Stimulated activated CD8-positive, alpha-beta memory T cell treated with anti-CD3 and anti-CD28 coated beads, Interleukin-12 subunit alpha, Interleukin-12 subunit beta, amount 100 ng/mL, for 4 hours (primary cell): ENCODE results near the gene FUOM.

Source experiments
- DNase-seq: peaks from one replicate; pipeline ENCODE4 v3.0.0-alpha.2; 2020; ENCODE audit warnings: low read depth

The FUOM gene, protein sequence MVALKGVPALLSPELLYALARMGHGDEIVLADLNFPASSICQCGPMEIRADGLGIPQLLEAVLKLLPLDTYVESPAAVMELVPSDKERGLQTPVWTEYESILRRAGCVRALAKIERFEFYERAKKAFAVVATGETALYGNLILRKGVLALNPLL

GRCh38 chr10:133357285-133358161, at the start of gene FUOM:
Gene FUOM (minus strand): TSS chr10:133358019. CDS start chr10:133358007, 12 bp downstream.
- DNase-seq = peak; percentile 59

- no peak for DNase-seq
These were observed 48.2 kb upstream of the FUOM start for GRCh38 chr10:133405844-133406527.

- no peak for DNase-seq
These were observed 47.5 kb upstream of the FUOM start for GRCh38 chr10:133405272-133405671.

DNA sequence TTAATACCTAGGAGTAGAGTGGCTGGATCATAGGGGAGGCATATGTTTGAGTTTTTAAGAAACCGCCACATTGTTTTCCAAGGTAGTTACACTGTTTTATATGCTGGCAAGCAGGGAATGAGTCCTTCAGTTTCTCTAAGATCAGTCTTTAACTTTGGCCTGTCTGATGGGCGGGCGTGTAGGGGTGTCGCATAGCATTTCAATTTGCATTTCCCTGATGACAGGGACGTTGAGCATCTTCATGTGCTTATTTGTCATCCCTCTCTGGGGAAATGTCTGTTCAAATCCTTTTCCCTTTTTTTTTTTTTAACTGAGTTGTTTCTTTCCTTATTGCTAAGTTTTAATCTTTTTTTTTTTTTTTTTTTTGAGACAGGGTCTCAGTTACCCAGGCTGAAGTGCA, 46.0 kb upstream of the FUOM start:
- no peak for DNase-seq

GRCh38 chr10:133403359-133403758, 45.5 kb upstream of the FUOM start:
- no peak for DNase-seq

DNA sequence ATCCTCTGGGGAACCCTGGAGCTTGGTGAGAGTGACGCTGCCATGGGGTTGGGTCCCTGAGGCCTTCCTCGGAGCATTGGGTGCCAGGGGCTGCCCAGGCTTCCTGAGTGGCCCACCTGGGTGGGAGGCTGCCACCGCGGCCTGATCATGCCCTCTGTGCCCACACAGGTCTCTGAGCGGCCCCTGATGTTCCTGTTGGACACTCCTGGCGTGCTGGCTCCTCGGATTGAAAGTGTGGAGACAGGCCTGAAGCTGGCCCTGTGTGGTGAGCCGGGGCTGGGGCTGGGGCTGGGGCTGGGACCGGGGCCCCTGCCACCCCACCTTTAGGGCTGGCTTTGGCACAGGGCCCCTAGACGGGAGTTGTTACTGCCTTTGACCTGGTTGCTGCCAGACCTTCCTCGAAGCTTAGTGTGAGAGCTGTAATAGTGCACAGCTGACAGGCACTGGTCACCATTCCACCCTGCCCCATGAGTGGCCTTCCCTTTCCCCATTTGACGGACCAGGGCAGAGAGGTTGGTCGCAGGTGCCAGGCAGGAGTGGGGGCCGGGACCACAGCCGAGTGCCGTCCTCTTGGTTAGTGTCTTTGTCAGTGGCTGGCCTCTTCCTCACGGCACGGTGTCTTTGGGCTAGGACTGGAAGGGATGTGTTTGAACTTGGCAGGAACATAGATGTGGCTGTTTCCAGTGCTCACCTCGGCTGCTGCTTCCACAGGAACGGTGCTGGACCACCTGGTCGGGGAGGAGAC, 44.3 kb upstream of the FUOM start:
- DNase-seq = no peak

- no peak for DNase-seq
These were observed 43.7 kb upstream of the FUOM start for GRCh38 chr10:133401500-133401899.

GRCh38 chr10:133400624-133401424, 43.0 kb upstream of the FUOM start:
- DNase-seq = no peak

DNA sequence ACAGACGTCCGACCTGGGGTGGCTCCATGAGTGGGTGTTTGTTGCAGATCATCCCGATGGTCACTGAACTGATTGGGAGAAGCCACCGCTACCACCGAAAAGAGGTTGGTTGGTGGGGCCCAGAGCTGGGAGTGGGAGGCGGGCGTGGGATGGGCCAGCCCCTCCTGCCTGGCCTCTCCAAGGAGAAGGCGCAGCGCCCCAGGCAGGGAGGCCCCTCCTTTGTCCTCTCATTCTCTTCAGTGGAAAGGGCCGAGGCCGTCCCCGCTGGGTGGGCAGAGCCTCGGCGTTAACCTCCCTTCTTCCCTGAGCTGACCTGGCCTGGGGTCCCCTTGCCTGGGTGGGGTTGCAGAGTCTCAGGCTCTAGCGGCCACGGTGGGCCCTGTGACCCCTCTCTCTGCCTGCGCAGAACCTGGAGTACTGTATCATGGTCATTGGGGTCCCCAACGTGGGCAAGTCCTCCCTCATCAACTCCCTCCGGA, 41.3 kb upstream of the FUOM start:
- DNase-seq = no peak

GRCh38 chr10:133397938-133398337, 40.1 kb upstream of the FUOM start:
- DNase-seq = no peak

GRCh38 chr10:133396035-133396624, 38.3 kb upstream of the FUOM start:
- no peak for DNase-seq

- DNase-seq = no peak
These were observed 37.0 kb upstream of the FUOM start for GRCh38 chr10:133394801-133395221.

DNA sequence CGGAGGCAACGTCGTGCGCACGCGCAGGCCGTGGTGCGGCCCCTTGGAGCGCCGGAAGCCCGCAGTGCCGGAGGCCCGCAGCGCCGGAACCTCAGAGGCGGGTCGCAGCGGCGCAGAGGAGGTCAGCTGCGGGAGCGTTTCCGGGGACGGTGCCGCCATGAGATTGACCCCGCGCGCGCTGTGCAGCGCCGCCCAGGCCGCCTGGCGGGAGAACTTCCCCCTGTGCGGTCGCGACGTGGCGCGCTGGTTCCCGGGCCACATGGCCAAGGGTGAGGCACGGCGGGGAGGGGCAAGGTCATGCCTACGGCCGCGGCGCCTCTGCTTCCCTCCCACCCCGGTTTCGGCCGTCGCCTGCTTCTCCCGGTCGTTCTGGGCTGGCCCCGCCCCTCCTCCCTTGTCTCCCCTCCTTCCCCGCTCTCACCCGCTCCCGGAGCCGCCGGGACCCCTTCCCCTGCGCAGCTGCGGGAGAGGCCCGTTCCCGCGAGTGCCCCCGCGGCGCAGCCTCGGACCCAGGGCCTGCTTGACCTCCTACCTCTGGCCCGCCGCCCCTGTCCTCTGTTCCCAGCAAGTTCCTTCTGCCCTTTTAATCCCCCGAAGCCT, 36.3 kb upstream of the FUOM start, which contains the start of gene MTG1:
TSS of gene MTG1 (plus strand) at position 94 of the 600 bp plus-strand sequence. CDS start at position 158, 64 bp downstream.
- DNase-seq = peak; percentile 93

DNA sequence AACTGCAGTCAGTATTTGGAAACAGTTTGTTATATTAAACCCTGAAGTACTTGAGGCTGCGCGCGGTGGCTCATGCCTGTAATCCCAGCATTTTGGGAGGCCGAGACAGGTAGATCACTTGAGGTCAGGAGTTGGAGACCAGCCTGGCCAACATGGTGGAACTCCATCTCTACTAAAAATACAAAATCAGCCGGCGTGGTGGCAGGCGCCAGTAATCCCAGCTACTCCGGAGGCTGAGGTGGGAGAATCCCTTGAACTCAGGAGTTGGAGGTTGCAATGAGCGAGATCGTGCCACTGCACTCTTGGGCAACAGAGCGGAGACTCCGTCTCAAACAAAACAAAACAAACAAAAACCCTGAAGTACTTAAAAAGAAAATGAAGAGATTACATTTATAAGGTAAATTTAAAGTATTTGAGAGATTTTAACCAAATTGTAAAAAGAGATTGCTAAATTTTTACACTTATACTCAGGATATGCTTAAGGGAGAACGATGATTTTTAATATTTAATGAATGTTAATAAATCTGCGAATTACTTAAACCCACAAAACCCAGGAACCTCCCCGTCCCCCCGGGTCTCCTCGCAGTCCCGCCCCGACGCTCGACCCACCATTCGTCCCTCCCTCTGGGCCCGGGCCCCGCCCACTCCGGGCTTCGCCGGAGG, 35.7 kb upstream of the FUOM start:
- no peak for DNase-seq

GRCh38 chr10:133391761-133392518, 34.1 kb upstream of the FUOM start:
- no peak for DNase-seq

DNA sequence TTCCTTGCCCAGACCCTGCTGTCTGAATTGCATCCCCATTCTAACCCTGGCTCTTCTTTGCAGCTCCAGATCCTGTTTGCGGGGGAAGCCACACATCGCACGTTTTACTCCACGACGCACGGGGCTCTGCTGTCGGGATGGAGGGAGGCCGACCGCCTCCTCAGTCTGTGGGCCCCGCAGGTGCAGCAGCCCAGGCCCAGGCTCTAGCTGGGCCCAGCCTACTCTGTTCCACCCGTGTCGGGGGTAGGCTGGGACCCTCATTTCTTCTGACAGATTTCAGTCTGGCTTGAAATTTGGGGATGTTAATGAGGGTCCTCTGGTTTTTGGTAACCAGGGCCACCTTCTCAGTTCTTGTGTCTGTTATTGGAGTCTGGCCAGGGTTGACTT, 33.4 kb upstream of the FUOM start:
- no peak for DNase-seq

GRCh38 chr10:133390597-133391248, 32.9 kb upstream of the FUOM start:
- no peak for DNase-seq
